KMS-11 (cell line): ENCODE measurements around the gene NAA30.
"Not testable (repeated sequence)": the region's sequence is repeated elsewhere in the genome, so short reads cannot be mapped to it uniquely, and the experiment has no call there.

ENCODE experiments used
- H2AFZ ChIP-seq: fragments of 200-600 bp; sonication (generic); 2 replicates; pipeline ENCODE4 v1.6.1; 2016; ENCODE audit warnings: antibody characterized with exemption, mixed run types, low read depth
- H3K27ac ChIP-seq: fragments of 200-600 bp; sonication (generic); 2 replicates; pipeline ENCODE4 v1.6.1; 2016; ENCODE audit warnings: mild to moderate bottlenecking, mixed run types
- H3K27me3 ChIP-seq: fragments of 200-600 bp; sonication (generic); 2 replicates; pipeline ENCODE4 v1.6.1; 2017; ENCODE audit warnings: mild to moderate bottlenecking, low read depth, mixed run types, moderate library complexity; ENCODE audit not compliant: insufficient read depth
- H3K36me3 ChIP-seq: fragments of 200-600 bp; sonication (generic); 2 replicates; pipeline ENCODE4 v1.6.1; 2017; ENCODE audit warnings: mild to moderate bottlenecking, mixed run types; ENCODE audit not compliant: insufficient read depth
- H3K4me1 ChIP-seq: fragments of 200-600 bp; sonication (generic); 2 replicates; pipeline ENCODE4 v1.6.1; 2016; ENCODE audit warnings: mild to moderate bottlenecking, low read depth, mixed run types; ENCODE audit not compliant: poor library complexity, severe bottlenecking
- H3K4me2 ChIP-seq: fragments of 200-600 bp; sonication (generic); 2 replicates; pipeline ENCODE4 v1.7.0; 2016; ENCODE audit warnings: mild to moderate bottlenecking, mixed run types
- H3K4me3 ChIP-seq: fragments of 200-600 bp; sonication (generic); IDR thresholded peaks from 2 replicates; pipeline ENCODE4 v1.6.1; 2017; ENCODE audit warnings: low read depth, low read length, mixed read lengths; ENCODE audit not compliant: insufficient read depth
- H3K79me2 ChIP-seq: fragments of 200-600 bp; sonication (generic); 2 replicates; pipeline ENCODE4 v1.6.1; 2016; ENCODE audit warnings: low read depth, mixed run types; ENCODE audit not compliant: insufficient read depth
- H3K9ac ChIP-seq: fragments of 200-600 bp; sonication (generic); 2 replicates; pipeline ENCODE4 v1.6.1; 2016; ENCODE audit warnings: mild to moderate bottlenecking, mixed run types
- H4K20me1 ChIP-seq: fragments of 200-600 bp; sonication (generic); 2 replicates; pipeline ENCODE4 v1.6.1; 2016; ENCODE audit warnings: mild to moderate bottlenecking, mixed run types; ENCODE audit not compliant: insufficient read depth
- CTCF ChIP-seq: fragments of 200-600 bp; sonication (generic); conservative IDR thresholded peaks from 2 replicates; pipeline ENCODE4 v1.6.1; 2017; ENCODE audit warnings: low read depth, mild to moderate bottlenecking, antibody characterized with exemption, low read length, moderate library complexity, mixed read lengths

NAA30 gene

GRCh38 chr14:57390037-57390805 is at the start of gene NAA30:
TSS of gene NAA30 (plus strand) at chr14:57390586. CDS start at chr14:57390958, 372 bp downstream.
- H3K9ac ChIP-seq: peak within 1 kb of the TSS; percentile 82
- H2AFZ ChIP-seq: peak within 1 kb of the TSS; percentile 94
- no peaks in the 10 kb centered on the region for H4K20me1 ChIP-seq
- H3K4me1 ChIP-seq: peaks cover 23% of the 10 kb centered on the region
- H3K27me3 ChIP-seq: no peaks in the 10 kb centered on the region
- H3K4me3 ChIP-seq: no peak within 1 kb of the TSS
- no peak for TF ChIP-seq CTCF
- H3K27ac ChIP-seq: peak within 1 kb of the TSS; percentile 87
- no peaks in the 10 kb centered on the region for H3K36me3 ChIP-seq
- H3K79me2 ChIP-seq: peaks cover 19% of the 10 kb centered on the region
- peak within 1 kb of the TSS; percentile 68 for H3K4me2 ChIP-seq

GRCh38 chr14:57343545-57344297 is 46.7 kb upstream of the NAA30 start:
- H3K9ac ChIP-seq, H4K20me1 ChIP-seq, H2AFZ ChIP-seq, H3K36me3 ChIP-seq, H3K27me3 ChIP-seq, H3K4me3 ChIP-seq, H3K79me2 ChIP-seq, H3K27ac ChIP-seq, H3K4me1 ChIP-seq, H3K4me2 ChIP-seq: not testable (repeated sequence)

DNA sequence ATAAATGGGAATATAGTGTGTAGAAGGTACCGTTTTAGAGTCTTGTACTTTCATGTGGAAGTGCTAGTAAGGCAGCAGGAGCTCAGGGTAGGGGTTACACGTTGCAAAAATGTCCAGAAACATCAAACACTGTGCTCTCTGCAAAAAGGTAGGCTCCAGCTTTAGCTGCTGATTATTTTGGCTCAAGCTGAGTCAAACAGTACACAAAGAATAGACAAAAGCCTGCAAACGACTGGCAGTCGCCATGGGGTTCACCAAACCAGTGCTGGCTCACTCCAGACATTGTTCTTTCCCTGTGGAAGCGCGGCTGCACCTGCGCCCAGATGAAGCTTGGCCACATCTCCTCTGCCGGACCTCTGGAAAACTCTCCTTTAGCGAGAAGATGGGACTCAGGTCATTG is 45.3 kb upstream of the NAA30 start:
- no peaks in the 10 kb centered on the region for H4K20me1 ChIP-seq
- no peak overlapping the region for H3K4me3 ChIP-seq
- H2AFZ ChIP-seq: no peak overlapping the region
- no peak overlapping the region for H3K27ac ChIP-seq
- no peaks in the 10 kb centered on the region for H3K4me1 ChIP-seq
- no peaks in the 10 kb centered on the region for H3K36me3 ChIP-seq
- TF ChIP-seq CTCF: no peak
- no peaks in the 10 kb centered on the region for H3K27me3 ChIP-seq
- no peaks in the 10 kb centered on the region for H3K79me2 ChIP-seq
- H3K9ac ChIP-seq: no peak overlapping the region
- no peak overlapping the region for H3K4me2 ChIP-seq

- Histone ChIP-seq H4K20me1 (no peaks in the 10 kb centered on the region), H3K4me3 (no peak overlapping the region), H3K4me1 (no peaks in the 10 kb centered on the region), H3K36me3 (no peaks in the 10 kb centered on the region), H3K4me2 (no peak overlapping the region), H2AFZ (no peak overlapping the region), H3K9ac (no peak overlapping the region), H3K27me3 (no peaks in the 10 kb centered on the region), H3K27ac (no peak overlapping the region), H3K79me2 (no peaks in the 10 kb centered on the region)
- TF ChIP-seq CTCF: no peak
Measured at GRCh38 chr14:57346741-57347140, 43.6 kb upstream of the NAA30 start.
